GM23338 (cell line): ENCODE measurements around the gene SLC2A1. TPM values are rescaled to one million over a fixed set of nuclear protein-coding genes. Genes with fewer than 3 reads are reported as not detected.

ENCODE experiments used
- ATAC-seq: fragments of 200-7000 bp; cut with Tn5 transposase; 3 replicates; pipeline ENCODE4 v1.9.1; 2020
- DNase-seq: peaks from one replicate; pipeline ENCODE4 v3.0.0-alpha.2; 2015; ENCODE audit warnings: low spot score
- H2AFZ ChIP-seq: fragments of 200-600 bp; sonication (generic); 2 replicates; pipeline ENCODE4 v1.8.0; 2016; ENCODE audit warnings: antibody characterized with exemption, mild to moderate bottlenecking, moderate library complexity
- H3F3A ChIP-seq: fragments of 200-600 bp; sonication (generic); replicated peaks from 2 replicates; pipeline ENCODE4 v1.8.0; 2017; ENCODE audit warnings: antibody characterized with exemption, mixed run types, low read depth
- H3K27ac ChIP-seq: fragments of 200-600 bp; sonication (generic); 2 replicates; pipeline ENCODE4 v1.6.1; 2016; ENCODE audit warnings: low read depth
- H3K27me3 ChIP-seq: fragments of 200-600 bp; sonication (generic); 2 replicates; pipeline ENCODE4 v1.8.0; 2016; ENCODE audit warnings: mild to moderate bottlenecking, mixed run types, moderate library complexity; ENCODE audit not compliant: insufficient read depth
- H3K36me3 ChIP-seq: fragments of 200-600 bp; sonication (generic); 2 replicates; pipeline ENCODE4 v1.8.0; 2016; ENCODE audit warnings: mild to moderate bottlenecking; ENCODE audit not compliant: insufficient read depth
- H3K4me1 ChIP-seq: fragments of 200-600 bp; sonication (generic); 2 replicates; pipeline ENCODE4 v1.8.0; 2016; ENCODE audit warnings: mild to moderate bottlenecking, moderate library complexity; ENCODE audit not compliant: insufficient read depth
- H3K4me2 ChIP-seq: fragments of 200-600 bp; sonication (generic); 2 replicates; pipeline ENCODE4 v1.7.1; 2017; ENCODE audit warnings: mixed run types
- H3K4me3 ChIP-seq: fragments of 200-600 bp; sonication (generic); 2 replicates; pipeline ENCODE4 v1.6.1; 2016; ENCODE audit warnings: mixed run types
- H3K79me2 ChIP-seq: fragments of 200-600 bp; sonication (generic); replicated peaks from 2 replicates; pipeline ENCODE4 v1.8.0; 2017; ENCODE audit warnings: mild to moderate bottlenecking; ENCODE audit not compliant: insufficient read depth
- H3K9me2 ChIP-seq: fragments of 200-600 bp; sonication (generic); 2 replicates; pipeline ENCODE4 v1.8.0; 2017; ENCODE audit not compliant: insufficient read depth
- H4K20me1 ChIP-seq: fragments of 200-600 bp; sonication (generic); replicated peaks from 2 replicates; pipeline ENCODE4 v1.8.0; 2017; ENCODE audit warnings: mild to moderate bottlenecking; ENCODE audit not compliant: insufficient read depth
- H3K27ac Mint-ChIP-seq: 2 replicates; pipeline ENCODE4 v1.8.0; 2020; ENCODE audit warnings: inconsistent platforms, mild to moderate bottlenecking, moderate library complexity, mixed read lengths
- H3K27me3 Mint-ChIP-seq: 3 replicates; pipeline ENCODE4 v1.8.0; 2022; ENCODE audit warnings: low read depth, mild to moderate bottlenecking, moderate library complexity, mixed read lengths, inconsistent platforms; ENCODE audit not compliant: insufficient read depth, poor library complexity
- H3K36me3 Mint-ChIP-seq: 3 replicates; pipeline ENCODE4 v1.8.0; 2021; ENCODE audit warnings: low read depth, mild to moderate bottlenecking, inconsistent platforms, moderate library complexity, mixed read lengths
- H3K4me1 Mint-ChIP-seq: 3 replicates; pipeline ENCODE4 v1.8.0; 2020; ENCODE audit warnings: mild to moderate bottlenecking, inconsistent platforms, mixed read lengths
- H3K4me3 Mint-ChIP-seq: 3 replicates; pipeline ENCODE4 v1.8.0; 2021; ENCODE audit warnings: moderate library complexity, mild to moderate bottlenecking, inconsistent platforms, mixed read lengths
- H3K9me3 Mint-ChIP-seq: 3 replicates; pipeline ENCODE4 v1.8.0; 2020; ENCODE audit warnings: moderate library complexity, mild to moderate bottlenecking, inconsistent platforms, mixed read lengths
- CREB1 ChIP-seq: fragments of 250-450 bp; sonication (Bioruptor Pico); IDR thresholded peaks from 2 replicates; pipeline ENCODE4 v1.5.0; 2020; ENCODE audit warnings: low read depth, mild to moderate bottlenecking, moderate library complexity
- EZH2 ChIP-seq: fragments of 200-600 bp; sonication (generic); IDR thresholded peaks from one replicate; pipeline ENCODE4 v1.8.0; 2017; ENCODE audit warnings: antibody characterized with exemption, mild to moderate bottlenecking, low read depth; ENCODE audit not compliant: unreplicated experiment
- NANOG ChIP-seq: IDR thresholded peaks from 2 replicates; pipeline ENCODE4 v1.6.1; 2016; ENCODE audit warnings: antibody characterized with exemption, borderline replicate concordance
- POLR2AphosphoS5 ChIP-seq: IDR thresholded peaks from 2 replicates; pipeline ENCODE4 v1.6.1; 2016; ENCODE audit warnings: antibody characterized with exemption, low read depth
- STAT1 ChIP-seq: IDR thresholded peaks from one replicate; pipeline ENCODE4 v1.6.1; 2016; ENCODE audit warnings: antibody characterized with exemption; ENCODE audit not compliant: unreplicated experiment
- ZNF114 ChIP-seq: fragments of 250-450 bp; sonication (Bioruptor Pico); IDR thresholded peaks from 2 replicates; pipeline ENCODE4 v1.5.0; 2020; ENCODE audit warnings: mild to moderate bottlenecking, moderate library complexity
- ZNF331 ChIP-seq: fragments of 250-450 bp; sonication (Bioruptor Pico); IDR thresholded peaks from 2 replicates; pipeline ENCODE4 v1.5.0; 2020; ENCODE audit warnings: low read depth, mild to moderate bottlenecking, moderate library complexity
- ZNF462 ChIP-seq: fragments of 250-450 bp; sonication (Bioruptor Pico); IDR thresholded peaks from 2 replicates; pipeline ENCODE4 v1.5.0; 2020; ENCODE audit warnings: mild to moderate bottlenecking, moderate library complexity
- polyA plus RNA-seq: library from polyadenylated mRNA; unstranded; fragments of >200 nt; fragmentation: Nextera tagmentation; extraction: Ambion mirVana; gene quantifications from 2 replicates; pipeline ENCODE4 v1.2.1, GENCODE V29; 2016
- total RNA-seq: library from RNA; depleted of rRNA; stranded (reverse); fragments of >200 nt; shearing (Covaris generic); gene quantifications from 2 replicates; pipeline ENCODE4 v1.2.3, GENCODE V29; 2014
- TF ChIP-seq, protein P1 (sequence below): IDR thresholded peaks from one replicate; pipeline ENCODE4 v1.6.1; 2018; ENCODE audit warnings: antibody characterized with exemption; ENCODE audit not compliant: unreplicated experiment
- TF ChIP-seq, protein P2 (sequence below): IDR thresholded peaks from 2 replicates; pipeline ENCODE4 v1.6.1; 2016; ENCODE audit warnings: antibody characterized with exemption
- TF ChIP-seq, protein P3 (sequence below), 2 experiments: fragments of 200-600 bp in 1 of 2; sonication (generic) in 1 of 2; conservative IDR thresholded peaks; 2 replicates each; pipeline versions ENCODE4 v1.5.1 to v1.6.1; 2016 to 2017; ENCODE audit warnings: antibody characterized with exemption in 2 of 2, low read depth in 2 of 2, mild to moderate bottlenecking in 2 of 2, moderate library complexity in 1 of 2

Gene SLC2A1
- total and polyA plus RNA-seq, 2 experiments from 2014 or later, result 66.1 to 305 TPM

DNA sequence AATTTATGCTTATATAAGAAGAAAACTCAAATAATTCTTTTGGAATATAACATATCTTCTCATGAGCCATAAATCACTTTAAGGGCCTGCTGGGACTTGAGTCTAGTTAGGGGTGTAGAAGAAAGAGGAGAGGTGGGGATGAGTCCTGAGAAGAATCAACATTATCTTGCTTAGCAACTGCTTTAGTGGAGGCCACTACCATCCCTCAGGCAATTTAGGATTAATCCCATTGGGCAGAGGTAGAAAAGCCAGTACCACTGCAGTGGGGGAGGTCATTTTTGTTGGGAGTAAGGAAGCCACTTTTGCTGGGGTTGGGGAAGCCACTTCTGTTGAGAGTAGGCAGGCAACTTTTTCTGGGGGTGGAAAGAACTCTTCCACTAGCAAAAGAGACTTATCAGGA, 47.7 kb downstream of the SLC2A1 start:
- Mint-ChIP-seq H3K9me3 (peaks cover 7% of the 10 kb centered on the region), H3K4me3 (no peak overlapping the region), H3K27ac (no peak overlapping the region), H3K4me1 (no peaks in the 10 kb centered on the region; the same call in 1 of the 3 replicates), H3K27me3 (no peaks in the 10 kb centered on the region), H3K36me3 (peaks cover under 1% of the 10 kb centered on the region)
- TF ChIP-seq, protein P1, sequence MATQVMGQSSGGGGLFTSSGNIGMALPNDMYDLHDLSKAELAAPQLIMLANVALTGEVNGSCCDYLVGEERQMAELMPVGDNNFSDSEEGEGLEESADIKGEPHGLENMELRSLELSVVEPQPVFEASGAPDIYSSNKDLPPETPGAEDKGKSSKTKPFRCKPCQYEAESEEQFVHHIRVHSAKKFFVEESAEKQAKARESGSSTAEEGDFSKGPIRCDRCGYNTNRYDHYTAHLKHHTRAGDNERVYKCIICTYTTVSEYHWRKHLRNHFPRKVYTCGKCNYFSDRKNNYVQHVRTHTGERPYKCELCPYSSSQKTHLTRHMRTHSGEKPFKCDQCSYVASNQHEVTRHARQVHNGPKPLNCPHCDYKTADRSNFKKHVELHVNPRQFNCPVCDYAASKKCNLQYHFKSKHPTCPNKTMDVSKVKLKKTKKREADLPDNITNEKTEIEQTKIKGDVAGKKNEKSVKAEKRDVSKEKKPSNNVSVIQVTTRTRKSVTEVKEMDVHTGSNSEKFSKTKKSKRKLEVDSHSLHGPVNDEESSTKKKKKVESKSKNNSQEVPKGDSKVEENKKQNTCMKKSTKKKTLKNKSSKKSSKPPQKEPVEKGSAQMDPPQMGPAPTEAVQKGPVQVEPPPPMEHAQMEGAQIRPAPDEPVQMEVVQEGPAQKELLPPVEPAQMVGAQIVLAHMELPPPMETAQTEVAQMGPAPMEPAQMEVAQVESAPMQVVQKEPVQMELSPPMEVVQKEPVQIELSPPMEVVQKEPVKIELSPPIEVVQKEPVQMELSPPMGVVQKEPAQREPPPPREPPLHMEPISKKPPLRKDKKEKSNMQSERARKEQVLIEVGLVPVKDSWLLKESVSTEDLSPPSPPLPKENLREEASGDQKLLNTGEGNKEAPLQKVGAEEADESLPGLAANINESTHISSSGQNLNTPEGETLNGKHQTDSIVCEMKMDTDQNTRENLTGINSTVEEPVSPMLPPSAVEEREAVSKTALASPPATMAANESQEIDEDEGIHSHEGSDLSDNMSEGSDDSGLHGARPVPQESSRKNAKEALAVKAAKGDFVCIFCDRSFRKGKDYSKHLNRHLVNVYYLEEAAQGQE, result no peak
- TF ChIP-seq STAT1 (no peak), POLR2AphosphoS5 (no peak), EZH2 (no peak), ZNF114 (CRISPR knock-in tag) (no peak), NANOG (no peak), CREB1 (CRISPR knock-in tag) (no peak), ZNF331 (CRISPR knock-in tag) (no peak), ZNF462 (CRISPR knock-in tag) (no peak)
- TF ChIP-seq, protein P2, sequence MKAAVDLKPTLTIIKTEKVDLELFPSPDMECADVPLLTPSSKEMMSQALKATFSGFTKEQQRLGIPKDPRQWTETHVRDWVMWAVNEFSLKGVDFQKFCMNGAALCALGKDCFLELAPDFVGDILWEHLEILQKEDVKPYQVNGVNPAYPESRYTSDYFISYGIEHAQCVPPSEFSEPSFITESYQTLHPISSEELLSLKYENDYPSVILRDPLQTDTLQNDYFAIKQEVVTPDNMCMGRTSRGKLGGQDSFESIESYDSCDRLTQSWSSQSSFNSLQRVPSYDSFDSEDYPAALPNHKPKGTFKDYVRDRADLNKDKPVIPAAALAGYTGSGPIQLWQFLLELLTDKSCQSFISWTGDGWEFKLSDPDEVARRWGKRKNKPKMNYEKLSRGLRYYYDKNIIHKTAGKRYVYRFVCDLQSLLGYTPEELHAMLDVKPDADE, result no peak
- TF ChIP-seq, protein P3, sequence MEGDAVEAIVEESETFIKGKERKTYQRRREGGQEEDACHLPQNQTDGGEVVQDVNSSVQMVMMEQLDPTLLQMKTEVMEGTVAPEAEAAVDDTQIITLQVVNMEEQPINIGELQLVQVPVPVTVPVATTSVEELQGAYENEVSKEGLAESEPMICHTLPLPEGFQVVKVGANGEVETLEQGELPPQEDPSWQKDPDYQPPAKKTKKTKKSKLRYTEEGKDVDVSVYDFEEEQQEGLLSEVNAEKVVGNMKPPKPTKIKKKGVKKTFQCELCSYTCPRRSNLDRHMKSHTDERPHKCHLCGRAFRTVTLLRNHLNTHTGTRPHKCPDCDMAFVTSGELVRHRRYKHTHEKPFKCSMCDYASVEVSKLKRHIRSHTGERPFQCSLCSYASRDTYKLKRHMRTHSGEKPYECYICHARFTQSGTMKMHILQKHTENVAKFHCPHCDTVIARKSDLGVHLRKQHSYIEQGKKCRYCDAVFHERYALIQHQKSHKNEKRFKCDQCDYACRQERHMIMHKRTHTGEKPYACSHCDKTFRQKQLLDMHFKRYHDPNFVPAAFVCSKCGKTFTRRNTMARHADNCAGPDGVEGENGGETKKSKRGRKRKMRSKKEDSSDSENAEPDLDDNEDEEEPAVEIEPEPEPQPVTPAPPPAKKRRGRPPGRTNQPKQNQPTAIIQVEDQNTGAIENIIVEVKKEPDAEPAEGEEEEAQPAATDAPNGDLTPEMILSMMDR (conservative IDR thresholded peaks at IDR 0.05; ENCODE audit: low read depth in 2 of 2), result no peak
- ATAC-seq, result no peak
- Histone ChIP-seq H3K9me2 (0 out of 2 replicates have a peak, but pooled peaks cover 7% of the 10 kb centered on the region), H3K36me3 (no peaks in the 10 kb centered on the region), H3K27me3 (no peaks in the 10 kb centered on the region), H3K4me3 (no peak overlapping the region), H3K27ac (no peak overlapping the region), H3K4me1 (no peaks in the 10 kb centered on the region), H4K20me1 (no peaks in the 10 kb centered on the region), H3F3A (no peaks in the 10 kb centered on the region), H2AFZ (no peak overlapping the region), H3K79me2 (no peaks in the 10 kb centered on the region), H3K4me2 (no peak overlapping the region)
- DNase-seq, result no peak
